IPS-18c (cell line): Measurements from ENCODE around the gene SLC22A17.

Experiments
- H3K4me3 ChIP-seq: 2 replicates; pipeline ENCODE4 v1.7.0; 2013; ENCODE audit warnings: low read depth, mild to moderate bottlenecking, low read length, moderate library complexity; ENCODE audit not compliant: insufficient read depth
- H3K9me3 ChIP-seq: one replicate; pipeline ENCODE4 v1.6.1; 2013; ENCODE audit warnings: mild to moderate bottlenecking, low read length, moderate library complexity; ENCODE audit not compliant: control insufficient read depth, insufficient read depth

The SLC22A17 gene

GRCh38 chr14:23355871-23356435, 3.3 kb upstream of the SLC22A17 start:
- no peaks in the 10 kb centered on the region for H3K9me3 ChIP-seq
- no peak overlapping the region for H3K4me3 ChIP-seq

- Histone ChIP-seq H3K4me3 (no peak overlapping the region), H3K9me3 (no peaks in the 10 kb centered on the region)
Measured at GRCh38 chr14:23354990-23355389, 2.3 kb upstream of the SLC22A17 start.

GRCh38 chr14:23353433-23353780, 720 bp upstream of the SLC22A17 start:
- H3K4me3 ChIP-seq = no peak overlapping the region
- no peaks in the 10 kb centered on the region for H3K9me3 ChIP-seq

GRCh38 chr14:23351681-23352505, 794 bp downstream of the SLC22A17 start:
- Histone ChIP-seq H3K4me3 (peak overlapping the region; percentile 85), H3K9me3 (no peaks in the 10 kb centered on the region)

- Histone ChIP-seq H3K4me3 (no peak overlapping the region), H3K9me3 (no peaks in the 10 kb centered on the region)
Measured at GRCh38 chr14:23349156-23349845, 3.4 kb downstream of the SLC22A17 start.

GRCh38 chr14:23348297-23348655, 4.4 kb downstream of the SLC22A17 start:
- H3K4me3 ChIP-seq = no peak overlapping the region
- no peaks in the 10 kb centered on the region for H3K9me3 ChIP-seq

GRCh38 chr14:23347406-23348296, 5.0 kb downstream of the SLC22A17 start:
- no peaks in the 10 kb centered on the region for H3K9me3 ChIP-seq
- H3K4me3 ChIP-seq = no peak overlapping the region

- no peak overlapping the region for H3K4me3 ChIP-seq
Measured at GRCh38 chr14:23346693-23347405, 5.8 kb downstream of the SLC22A17 start.

GRCh38 chr14:23345987-23346692, 6.5 kb downstream of the SLC22A17 start:
- H3K4me3 ChIP-seq = no peak overlapping the region

More at GRCh38 chr14:23346693-23347405, 5.8 kb downstream of the SLC22A17 start:
- no peaks in the 10 kb centered on the region for H3K9me3 ChIP-seq

GRCh38 chr14:23344481-23344880, 8.2 kb downstream of the SLC22A17 start:
- H3K9me3 ChIP-seq = no peaks in the 10 kb centered on the region
- H3K4me3 ChIP-seq = no peak overlapping the region

More at GRCh38 chr14:23345987-23346692, 6.5 kb downstream of the SLC22A17 start:
- no peaks in the 10 kb centered on the region for H3K9me3 ChIP-seq

GRCh38 chr14:23339506-23340268, 13.0 kb downstream of the SLC22A17 start:
- no peaks in the 10 kb centered on the region for H3K9me3 ChIP-seq
- H3K4me3 ChIP-seq = no peak overlapping the region

- Histone ChIP-seq H3K9me3 (no peaks in the 10 kb centered on the region), H3K4me3 (no peak overlapping the region)
Measured at GRCh38 chr14:23335623-23336022, 17.1 kb downstream of the SLC22A17 start.

- H3K9me3 ChIP-seq = no peaks in the 10 kb centered on the region
- H3K4me3 ChIP-seq = no peak overlapping the region
Measured at GRCh38 chr14:23327947-23328744, 24.5 kb downstream of the SLC22A17 start.

GRCh38 chr14:23326491-23327332, 26.0 kb downstream of the SLC22A17 start:
- Histone ChIP-seq H3K4me3 (no peak overlapping the region), H3K9me3 (no peaks in the 10 kb centered on the region)
